HG02981 (cell line): ENCODE measurements around the gene PRKAR1B.
"Not testable (repeated sequence)": the region's sequence is repeated elsewhere in the genome, so short reads cannot be mapped to it uniquely, and the experiment has no call there.

Experiments used
- ATAC-seq: cut with Tn5 transposase; IDR thresholded peaks from one replicate; pipeline ENCODE4 v1.9.1; 2021; ENCODE audit warnings: mild to moderate bottlenecking, moderate library complexity; ENCODE audit not compliant: unreplicated experiment

Gene PRKAR1B

GRCh38 chr7:563629-564170, 163.4 kb downstream of the PRKAR1B start:
- ATAC-seq, result no peak

DNA sequence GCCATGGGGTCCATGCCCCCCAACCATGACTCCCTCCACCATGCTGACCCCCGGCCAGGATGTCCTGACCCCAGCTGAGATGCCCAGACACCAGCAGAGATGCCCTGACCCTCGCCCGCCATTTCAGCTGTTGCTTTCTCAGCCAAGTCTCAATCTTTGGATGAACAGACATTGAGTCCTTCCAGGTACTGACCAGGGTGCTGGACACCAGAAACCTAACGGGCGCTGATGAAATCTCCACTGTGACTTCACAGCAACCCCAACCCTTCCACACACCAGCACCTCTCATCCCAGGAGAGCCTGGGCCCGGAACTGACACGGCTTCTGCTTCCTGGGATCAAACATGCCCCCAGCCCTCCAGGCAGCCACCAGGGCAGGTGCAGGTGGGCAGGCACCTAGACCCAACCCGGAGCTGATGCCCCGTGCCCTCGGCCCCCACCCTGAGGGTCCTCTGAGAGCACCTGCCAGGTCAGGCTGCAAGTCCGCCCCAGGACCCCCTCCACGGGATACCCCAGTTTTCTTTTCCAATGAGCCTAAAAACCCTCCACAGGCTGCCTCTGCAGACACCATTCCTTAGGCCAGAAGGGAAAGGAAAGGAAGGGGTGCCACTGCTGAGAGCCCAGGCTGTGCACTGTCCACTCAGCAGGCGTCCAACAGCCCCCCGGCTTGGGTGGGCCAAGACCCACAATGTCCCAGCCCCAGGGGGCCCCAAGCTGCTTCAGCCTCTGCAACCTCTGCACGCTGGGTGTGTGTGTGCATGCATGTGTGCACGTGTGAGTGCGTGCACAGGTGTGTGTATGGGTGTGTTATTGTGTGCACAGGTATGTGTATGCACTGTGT, 164.1 kb downstream of the PRKAR1B start:
- ATAC-seq, result no peak

GRCh38 chr7:562374-562675, 164.8 kb downstream of the PRKAR1B start:
- no peak for ATAC-seq

- no peak for ATAC-seq
Observed at GRCh38 chr7:561631-562373, 165.3 kb downstream of the PRKAR1B start.

DNA sequence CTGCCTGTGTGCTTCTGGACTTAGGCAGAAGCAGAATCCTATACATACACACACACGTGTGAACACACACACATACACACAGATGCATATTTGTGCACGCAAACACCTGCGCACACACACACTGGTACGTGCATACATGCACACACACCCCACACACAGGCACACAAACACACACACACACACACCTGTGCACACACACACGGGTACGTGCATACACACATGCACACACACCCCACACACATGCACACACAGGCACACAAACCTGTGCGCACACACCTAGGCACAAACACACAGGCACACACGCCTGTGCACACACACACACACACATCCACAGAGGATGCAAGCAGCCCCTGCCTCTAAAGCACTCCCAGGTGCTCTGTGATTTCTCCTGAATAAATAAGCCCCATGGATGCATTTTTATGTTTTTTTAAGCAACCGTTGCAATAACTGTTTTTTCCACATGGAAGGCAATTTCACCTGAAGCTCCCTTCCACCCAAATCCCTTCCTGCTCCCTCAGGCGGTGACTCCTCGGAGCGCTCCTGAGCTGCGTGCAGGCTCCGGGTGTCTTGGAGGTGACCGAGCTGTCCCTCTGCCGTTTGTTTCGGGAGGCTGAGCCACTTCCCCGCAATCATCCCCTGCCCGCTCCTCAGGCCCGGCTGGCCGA, 166.0 kb downstream of the PRKAR1B start:
- no peak for ATAC-seq

DNA sequence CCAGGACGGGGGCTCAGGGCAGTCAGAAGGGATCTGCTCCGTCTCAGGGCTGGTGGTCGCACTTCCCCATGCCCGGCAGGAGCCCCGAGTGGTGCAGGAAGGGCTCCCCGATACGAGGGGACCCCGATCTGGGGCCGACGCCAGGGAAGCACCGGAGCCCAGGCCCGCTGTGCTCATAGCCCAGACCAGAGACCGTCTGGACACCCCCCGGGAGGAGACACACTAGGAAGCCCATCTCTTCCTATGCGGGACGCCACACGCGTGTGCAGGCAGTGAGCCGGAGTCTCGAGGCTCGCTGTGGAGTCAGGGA, 167.7 kb downstream of the PRKAR1B start:
- ATAC-seq, result no peak

- ATAC-seq, result no peak
Observed at GRCh38 chr7:557558-557881, 169.6 kb downstream of the PRKAR1B start.

DNA sequence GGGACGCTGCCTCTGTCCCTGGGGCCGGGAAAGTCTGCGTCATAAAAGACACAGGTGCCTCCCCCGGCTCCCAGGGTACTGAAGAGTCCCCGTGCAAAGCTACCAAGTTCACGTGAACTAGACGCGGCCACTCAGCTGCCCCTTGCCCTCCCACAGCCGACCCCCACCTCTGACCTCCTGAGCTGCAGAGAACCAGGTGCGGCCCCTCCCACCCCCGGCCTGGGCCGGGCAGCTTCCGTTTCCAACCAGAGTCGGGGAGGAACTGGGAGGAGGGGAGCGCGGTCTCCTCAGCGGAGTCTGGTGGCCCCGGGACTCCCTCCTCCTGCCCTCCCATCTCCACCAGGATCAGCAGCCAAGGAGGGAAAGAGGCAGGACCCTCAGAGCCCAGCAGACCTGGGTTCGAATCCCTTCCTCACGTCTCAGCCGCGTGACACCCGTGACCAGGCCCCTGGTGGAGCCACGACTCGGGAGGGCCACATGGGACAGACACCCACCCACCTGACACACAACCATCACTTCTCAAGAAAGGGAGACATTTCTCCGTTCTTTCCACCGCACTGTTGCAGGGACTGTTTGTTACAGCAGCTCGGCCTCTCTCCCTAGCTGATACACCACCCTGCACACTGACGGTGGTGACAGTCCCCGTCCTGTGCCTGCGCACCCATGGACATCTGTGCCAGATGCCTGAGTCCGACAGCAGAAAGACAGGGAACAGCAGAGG, 170.1 kb downstream of the PRKAR1B start:
- no peak for ATAC-seq

GRCh38 chr7:556291-556826, 170.7 kb downstream of the PRKAR1B start:
- ATAC-seq, result no peak

DNA sequence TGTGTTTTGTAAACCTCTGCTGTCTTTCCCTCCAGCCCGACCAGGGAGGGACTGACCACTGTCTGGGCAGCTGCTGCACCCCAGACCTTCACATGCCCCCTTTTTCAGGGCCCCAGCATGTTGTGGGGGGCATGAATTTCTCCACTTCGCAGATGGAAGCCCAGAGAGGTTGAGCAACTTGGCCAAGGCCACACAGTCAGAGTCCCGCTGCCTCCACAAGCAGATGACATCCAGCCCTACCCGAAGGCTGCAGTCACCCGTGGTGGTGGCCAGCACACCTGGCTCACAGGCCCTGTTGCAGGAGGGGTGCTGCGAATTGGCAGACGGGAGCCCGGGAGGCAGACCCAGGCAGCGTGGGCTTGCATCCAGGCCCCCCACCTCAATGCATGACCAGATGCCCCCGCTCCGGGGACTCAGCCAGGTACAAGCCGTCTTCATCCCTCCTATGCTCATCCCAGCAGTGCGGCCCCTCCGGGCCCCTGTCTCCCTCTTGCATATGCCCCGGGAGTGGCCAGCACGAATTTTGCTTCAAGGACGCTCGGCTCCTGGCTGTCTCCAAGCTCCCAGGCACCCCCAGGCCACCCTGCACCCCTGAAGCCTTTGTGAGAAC, 171.4 kb downstream of the PRKAR1B start:
- ATAC-seq, result no peak

DNA sequence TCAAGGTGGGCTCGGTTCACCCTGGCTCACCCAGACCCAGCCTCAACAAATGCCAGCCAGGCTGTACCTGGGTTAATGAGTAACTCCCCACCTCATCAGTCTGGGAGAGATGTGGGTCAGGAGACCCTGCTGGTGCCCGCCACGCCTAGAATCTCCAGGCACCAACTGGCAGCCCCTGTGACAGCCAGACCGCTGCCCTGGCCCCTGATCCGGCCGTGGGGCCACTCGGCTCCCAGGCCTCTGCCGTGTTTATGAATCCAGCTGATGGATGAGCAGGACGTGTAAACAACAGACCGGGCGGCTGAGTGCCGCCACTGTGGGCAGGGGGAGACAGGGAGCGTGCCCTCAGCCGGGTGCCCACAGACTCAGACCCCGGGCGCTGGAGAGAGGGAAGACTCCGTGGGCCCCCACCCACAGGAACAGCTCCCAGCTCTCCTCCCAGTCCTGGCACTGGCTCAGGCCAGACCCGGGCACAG, 173.4 kb downstream of the PRKAR1B start:
- ATAC-seq, result no peak

GRCh38 chr7:552868-553635, 174.0 kb downstream of the PRKAR1B start:
- ATAC-seq, result no peak

- not testable (repeated sequence) for ATAC-seq
Observed at GRCh38 chr7:552151-552867, 174.8 kb downstream of the PRKAR1B start.

DNA sequence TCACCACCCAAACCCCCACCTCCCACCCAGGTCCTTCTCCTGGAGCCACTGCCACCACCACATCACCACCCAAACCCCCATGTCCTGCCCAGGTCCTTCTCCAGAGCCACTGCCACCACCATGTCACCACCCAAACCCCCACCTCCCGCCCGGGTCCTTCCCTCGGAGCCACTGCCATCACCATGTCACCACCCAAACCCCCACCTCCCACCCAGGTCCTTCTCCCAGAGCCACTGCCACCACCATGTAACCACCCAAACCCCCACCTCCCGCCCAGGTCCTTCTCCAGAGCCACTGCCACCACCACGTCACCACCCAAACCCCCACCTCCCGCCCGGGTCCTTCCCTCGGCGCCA, 175.5 kb downstream of the PRKAR1B start:
- ATAC-seq, result not testable (repeated sequence)

DNA sequence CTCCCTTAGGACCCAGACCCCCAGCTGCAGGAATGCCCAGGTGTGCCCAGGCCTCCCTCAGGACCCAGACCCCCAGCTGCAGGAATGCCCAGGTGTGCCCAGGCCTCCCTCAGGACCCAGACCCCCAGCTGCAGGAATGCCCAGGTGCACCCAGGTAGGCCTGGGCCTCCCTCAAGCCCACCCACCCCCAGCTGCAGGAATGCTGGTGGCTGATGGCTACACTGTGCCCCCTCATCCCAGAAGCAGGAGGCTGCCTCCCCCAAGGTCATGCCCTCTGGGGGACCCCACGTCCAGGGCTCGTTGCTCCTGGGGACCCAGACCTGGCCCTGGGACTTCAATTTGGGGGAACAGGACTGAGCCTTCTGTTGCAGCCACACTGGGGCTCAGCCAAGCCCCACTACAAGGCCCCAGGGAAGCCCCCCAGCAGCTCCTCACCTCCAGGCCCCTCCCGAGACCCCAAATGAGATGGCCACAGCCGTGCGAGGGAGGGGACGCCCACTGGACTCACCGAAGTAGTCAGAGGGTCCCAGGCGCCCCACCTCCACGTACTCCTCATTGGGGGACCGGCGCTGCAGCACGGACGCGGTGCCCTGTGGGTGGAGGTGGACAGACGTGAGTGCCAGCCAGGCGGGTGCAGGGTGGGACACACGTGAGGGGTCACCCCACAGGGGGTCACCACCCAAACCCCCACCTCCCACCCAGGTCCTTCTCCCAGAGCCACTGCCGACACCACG, 176.0 kb downstream of the PRKAR1B start:
- ATAC-seq, result no peak

GRCh38 chr7:549891-550625, 177.0 kb downstream of the PRKAR1B start:
- no peak for ATAC-seq

- ATAC-seq, result no peak
Observed at GRCh38 chr7:549066-549890, 177.8 kb downstream of the PRKAR1B start.
